HG03159 (cell line): Measurements from ENCODE around the gene MYOM3.

ENCODE experiments used
- ATAC-seq: cut with Tn5 transposase; IDR thresholded peaks from one replicate; pipeline ENCODE4 v1.9.1; 2021; ENCODE audit warnings: mild to moderate bottlenecking, moderate library complexity; ENCODE audit not compliant: unreplicated experiment

The MYOM3 gene

GRCh38 chr1:24139222-24139489 lies 27.2 kb upstream of the MYOM3 start:
- ATAC-seq, result no peak

- no peak for ATAC-seq
These were observed 26.7 kb upstream of the MYOM3 start for GRCh38 chr1:24138476-24139221.

- no peak for ATAC-seq
These were observed 25.1 kb upstream of the MYOM3 start for GRCh38 chr1:24136956-24137539.

- ATAC-seq, result no peak
These were observed 22.4 kb upstream of the MYOM3 start for GRCh38 chr1:24134376-24134775.

GRCh38 chr1:24133819-24134218 lies 21.9 kb upstream of the MYOM3 start:
- ATAC-seq, result no peak

GRCh38 chr1:24130385-24130784 lies 18.4 kb upstream of the MYOM3 start:
- ATAC-seq, result no peak

GRCh38 chr1:24127801-24128363 lies 15.9 kb upstream of the MYOM3 start:
- ATAC-seq, result no peak

- ATAC-seq, result no peak
These were observed 15.3 kb upstream of the MYOM3 start for GRCh38 chr1:24127134-24127800.

- ATAC-seq, result no peak
These were observed 14.7 kb upstream of the MYOM3 start for GRCh38 chr1:24126672-24127023.

- no peak for ATAC-seq
These were observed 14.2 kb upstream of the MYOM3 start for GRCh38 chr1:24126018-24126671.

GRCh38 chr1:24125456-24125855 lies 13.5 kb upstream of the MYOM3 start:
- no peak for ATAC-seq

- no peak for ATAC-seq
These were observed 13.0 kb upstream of the MYOM3 start for GRCh38 chr1:24124980-24125379.

GRCh38 chr1:24123611-24124010 lies 11.7 kb upstream of the MYOM3 start:
- no peak for ATAC-seq

- no peak for ATAC-seq
These were observed 10.8 kb upstream of the MYOM3 start for GRCh38 chr1:24122776-24123175.

GRCh38 chr1:24121406-24121805 lies 9.5 kb upstream of the MYOM3 start:
- no peak for ATAC-seq

- no peak for ATAC-seq
These were observed 9.0 kb upstream of the MYOM3 start for GRCh38 chr1:24120965-24121364.

- no peak for ATAC-seq
These were observed 8.2 kb upstream of the MYOM3 start for GRCh38 chr1:24119859-24120756.

- no peak for ATAC-seq
These were observed 7.5 kb upstream of the MYOM3 start for GRCh38 chr1:24119489-24119858.

GRCh38 chr1:24118410-24119242 lies 6.7 kb upstream of the MYOM3 start:
- no peak for ATAC-seq
